PFSK-1 (cell line): ENCODE results near the gene PPP4R4.

Experiments used
- FOXP2 ChIP-seq: optimal IDR thresholded peaks from 2 replicates; pipeline ENCODE3; 2011; ENCODE audit warnings: borderline replicate concordance, control low read depth, inconsistent platforms; ENCODE audit not compliant: insufficient read depth; ENCODE audit errors: extremely low read length, extremely low read depth
- POLR2AphosphoS5 ChIP-seq: IDR thresholded peaks from 2 replicates; pipeline ENCODE4 v1.6.1; 2012; ENCODE audit warnings: low read depth, mild to moderate bottlenecking, control low read depth, low read length, moderate library complexity
- SIN3A ChIP-seq: IDR thresholded peaks from 2 replicates; pipeline ENCODE4 v1.6.1; 2012; ENCODE audit warnings: mild to moderate bottlenecking, low read length, moderate library complexity, borderline replicate concordance; ENCODE audit not compliant: insufficient read depth
- TAF1 ChIP-seq: IDR thresholded peaks from 2 replicates; pipeline ENCODE4 v1.6.1; 2012; ENCODE audit warnings: low read length, control low read depth, borderline replicate concordance; ENCODE audit not compliant: insufficient read depth
- TF ChIP-seq, protein P1 (sequence below), 2 experiments: IDR thresholded peaks; 2 replicates each; pipeline versions ENCODE4 v1.6.1 to v1.8.0; 2011 to 2012; ENCODE audit warnings: low read depth in 2 of 2, low read length in 2 of 2, control low read depth in 1 of 2, inconsistent platforms in 1 of 2, mild to moderate bottlenecking in 1 of 2, moderate library complexity in 1 of 2; ENCODE audit not compliant: insufficient read depth in 1 of 2

The PPP4R4 gene

DNA sequence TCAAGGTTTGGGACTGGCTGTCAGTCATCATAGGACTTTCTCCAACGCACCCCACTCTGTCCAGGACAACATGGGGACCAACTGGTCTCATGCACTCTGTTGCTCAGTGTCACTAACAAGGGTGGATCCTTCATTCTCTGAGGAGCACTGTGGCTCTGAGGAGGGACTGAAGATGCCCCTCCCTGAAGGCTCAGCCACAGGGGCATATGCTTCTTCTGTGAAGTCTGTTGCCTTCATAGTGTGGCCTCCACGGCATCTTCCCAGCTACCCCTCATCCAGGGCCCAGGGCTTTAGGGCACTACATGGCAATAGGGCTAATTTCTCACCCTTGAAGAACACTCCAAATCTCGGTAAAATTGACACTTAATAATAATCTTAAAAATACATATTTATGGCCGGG is 30.4 kb upstream of the PPP4R4 start:
- TF ChIP-seq, protein P1, sequence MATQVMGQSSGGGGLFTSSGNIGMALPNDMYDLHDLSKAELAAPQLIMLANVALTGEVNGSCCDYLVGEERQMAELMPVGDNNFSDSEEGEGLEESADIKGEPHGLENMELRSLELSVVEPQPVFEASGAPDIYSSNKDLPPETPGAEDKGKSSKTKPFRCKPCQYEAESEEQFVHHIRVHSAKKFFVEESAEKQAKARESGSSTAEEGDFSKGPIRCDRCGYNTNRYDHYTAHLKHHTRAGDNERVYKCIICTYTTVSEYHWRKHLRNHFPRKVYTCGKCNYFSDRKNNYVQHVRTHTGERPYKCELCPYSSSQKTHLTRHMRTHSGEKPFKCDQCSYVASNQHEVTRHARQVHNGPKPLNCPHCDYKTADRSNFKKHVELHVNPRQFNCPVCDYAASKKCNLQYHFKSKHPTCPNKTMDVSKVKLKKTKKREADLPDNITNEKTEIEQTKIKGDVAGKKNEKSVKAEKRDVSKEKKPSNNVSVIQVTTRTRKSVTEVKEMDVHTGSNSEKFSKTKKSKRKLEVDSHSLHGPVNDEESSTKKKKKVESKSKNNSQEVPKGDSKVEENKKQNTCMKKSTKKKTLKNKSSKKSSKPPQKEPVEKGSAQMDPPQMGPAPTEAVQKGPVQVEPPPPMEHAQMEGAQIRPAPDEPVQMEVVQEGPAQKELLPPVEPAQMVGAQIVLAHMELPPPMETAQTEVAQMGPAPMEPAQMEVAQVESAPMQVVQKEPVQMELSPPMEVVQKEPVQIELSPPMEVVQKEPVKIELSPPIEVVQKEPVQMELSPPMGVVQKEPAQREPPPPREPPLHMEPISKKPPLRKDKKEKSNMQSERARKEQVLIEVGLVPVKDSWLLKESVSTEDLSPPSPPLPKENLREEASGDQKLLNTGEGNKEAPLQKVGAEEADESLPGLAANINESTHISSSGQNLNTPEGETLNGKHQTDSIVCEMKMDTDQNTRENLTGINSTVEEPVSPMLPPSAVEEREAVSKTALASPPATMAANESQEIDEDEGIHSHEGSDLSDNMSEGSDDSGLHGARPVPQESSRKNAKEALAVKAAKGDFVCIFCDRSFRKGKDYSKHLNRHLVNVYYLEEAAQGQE (IDR thresholded peaks at IDR 0.05; ENCODE audit: insufficient read depth in 1 of 2, low read depth in 2 of 2, low read length in 2 of 2), result no peak
- TF ChIP-seq TAF1, result no peak

DNA sequence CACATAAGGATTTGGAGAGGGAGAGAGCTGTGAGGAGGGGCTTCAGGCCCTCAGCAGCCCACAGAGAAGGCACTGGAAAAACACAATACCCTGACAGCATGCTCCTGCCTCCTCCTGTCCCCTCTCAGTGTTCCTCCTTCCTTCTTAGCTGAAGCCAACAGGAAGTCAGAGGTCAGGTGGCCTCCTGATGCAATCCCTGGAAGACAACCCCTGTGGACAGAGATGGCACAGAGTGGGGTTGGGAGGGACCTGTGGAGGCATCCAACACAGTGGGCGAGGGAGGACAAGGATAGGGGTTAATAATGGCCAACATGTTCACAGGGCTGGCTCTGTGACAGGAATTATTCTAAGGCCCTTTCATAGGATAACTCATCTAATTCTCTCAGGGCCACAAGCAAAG is 29.4 kb upstream of the PPP4R4 start:
- no peak for TF ChIP-seq SIN3A
- TF ChIP-seq TAF1, result no peak

- TF ChIP-seq SIN3A (no peak), TAF1 (no peak), FOXP2 (no peak), POLR2AphosphoS5 (no peak)
- TF ChIP-seq, protein P1 (IDR thresholded peaks at IDR 0.05; ENCODE audit: insufficient read depth in 1 of 2, low read depth in 2 of 2, low read length in 2 of 2), result no peak
Measured at GRCh38 chr14:94145902-94146527, 28.1 kb upstream of the PPP4R4 start.

GRCh38 chr14:94152676-94153075 is 21.4 kb upstream of the PPP4R4 start:
- TF ChIP-seq SIN3A (no peak), FOXP2 (no peak), TAF1 (no peak), POLR2AphosphoS5 (no peak)
- TF ChIP-seq, protein P1 (IDR thresholded peaks at IDR 0.05; ENCODE audit: insufficient read depth in 1 of 2, low read depth in 2 of 2, low read length in 2 of 2), result no peak

GRCh38 chr14:94153750-94154342 is 20.3 kb upstream of the PPP4R4 start:
- no peak for TF ChIP-seq TAF1
- no peak for TF ChIP-seq POLR2AphosphoS5
- TF ChIP-seq, protein P1 (IDR thresholded peaks at IDR 0.05; ENCODE audit: insufficient read depth in 1 of 2, low read depth in 2 of 2, low read length in 2 of 2), result no peak
- TF ChIP-seq FOXP2, result no peak
- TF ChIP-seq SIN3A, result no peak
